GM13977 (cell line): ENCODE data around the gene SORCS1.

Experiments used
- DNase-seq: peaks from one replicate; pipeline ENCODE4 v3.0.0; 2012; ENCODE audit warnings: low spot score
- in situ Hi-C: fragments of 300-500 bp; cut with MboI; formaldehyde crosslinking; loops from one replicate; pipeline ENCODE4 v1.12.0; 2022; ENCODE audit warnings: low sequenced_read_pairs, low pct_unique_long_range_greater_than_20kb, mixed read lengths, inconsistent platforms; ENCODE audit not compliant: unreplicated experiment
- TF ChIP-seq, protein P1 (sequence below): IDR thresholded peaks from 2 replicates; pipeline ENCODE4 v1.5.1; 2012; ENCODE audit warnings: mild to moderate bottlenecking, control low read depth; ENCODE audit not compliant: insufficient read depth; ENCODE audit errors: extremely low read depth, missing control alignments

SORCS1 gene

DNA sequence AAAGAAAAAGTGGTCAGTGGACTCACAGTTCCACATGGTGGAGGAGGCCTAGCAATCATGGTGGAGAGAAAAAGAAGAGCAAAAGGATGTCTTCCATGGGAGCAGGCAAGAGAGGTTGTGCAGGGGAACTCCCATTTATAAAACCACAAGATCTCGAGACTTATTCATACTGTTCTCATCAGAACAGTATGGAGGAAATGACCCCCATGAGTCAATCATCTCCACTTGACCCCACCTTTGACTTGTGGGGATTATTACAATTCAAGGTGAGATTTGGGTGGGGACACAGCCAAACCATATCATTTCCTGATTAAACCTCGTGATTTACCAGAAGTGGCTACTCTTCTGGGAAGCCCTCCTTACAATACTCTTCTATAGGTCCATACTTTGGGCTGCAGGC, 160.1 kb downstream of the SORCS1 start:
- in situ Hi-C loops, result no loop called here
- DNase-seq, result no peak
- TF ChIP-seq, protein P1, sequence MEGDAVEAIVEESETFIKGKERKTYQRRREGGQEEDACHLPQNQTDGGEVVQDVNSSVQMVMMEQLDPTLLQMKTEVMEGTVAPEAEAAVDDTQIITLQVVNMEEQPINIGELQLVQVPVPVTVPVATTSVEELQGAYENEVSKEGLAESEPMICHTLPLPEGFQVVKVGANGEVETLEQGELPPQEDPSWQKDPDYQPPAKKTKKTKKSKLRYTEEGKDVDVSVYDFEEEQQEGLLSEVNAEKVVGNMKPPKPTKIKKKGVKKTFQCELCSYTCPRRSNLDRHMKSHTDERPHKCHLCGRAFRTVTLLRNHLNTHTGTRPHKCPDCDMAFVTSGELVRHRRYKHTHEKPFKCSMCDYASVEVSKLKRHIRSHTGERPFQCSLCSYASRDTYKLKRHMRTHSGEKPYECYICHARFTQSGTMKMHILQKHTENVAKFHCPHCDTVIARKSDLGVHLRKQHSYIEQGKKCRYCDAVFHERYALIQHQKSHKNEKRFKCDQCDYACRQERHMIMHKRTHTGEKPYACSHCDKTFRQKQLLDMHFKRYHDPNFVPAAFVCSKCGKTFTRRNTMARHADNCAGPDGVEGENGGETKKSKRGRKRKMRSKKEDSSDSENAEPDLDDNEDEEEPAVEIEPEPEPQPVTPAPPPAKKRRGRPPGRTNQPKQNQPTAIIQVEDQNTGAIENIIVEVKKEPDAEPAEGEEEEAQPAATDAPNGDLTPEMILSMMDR, result no peak

DNA sequence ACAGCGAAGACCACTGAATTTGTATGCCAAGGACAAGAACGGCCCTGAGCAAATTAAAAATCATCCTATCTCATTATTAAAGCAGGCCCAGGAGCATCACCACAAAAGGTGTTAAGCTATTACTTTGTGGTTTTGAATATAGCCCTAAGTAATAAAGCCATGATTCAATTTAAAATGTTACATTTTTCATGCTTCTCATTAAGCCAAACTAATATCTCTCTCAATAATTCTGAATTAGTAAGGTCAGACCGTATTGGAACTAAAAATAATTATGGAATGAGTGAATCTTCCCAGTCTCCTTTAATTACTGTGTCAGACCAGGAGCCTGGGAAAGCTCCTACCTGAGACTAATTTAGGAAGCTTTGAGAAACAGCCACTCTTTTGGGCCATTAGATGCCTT, 162.4 kb downstream of the SORCS1 start:
- TF ChIP-seq, protein P1, result no peak
- no peak for DNase-seq
- in situ Hi-C loops, result no loop called here

DNA sequence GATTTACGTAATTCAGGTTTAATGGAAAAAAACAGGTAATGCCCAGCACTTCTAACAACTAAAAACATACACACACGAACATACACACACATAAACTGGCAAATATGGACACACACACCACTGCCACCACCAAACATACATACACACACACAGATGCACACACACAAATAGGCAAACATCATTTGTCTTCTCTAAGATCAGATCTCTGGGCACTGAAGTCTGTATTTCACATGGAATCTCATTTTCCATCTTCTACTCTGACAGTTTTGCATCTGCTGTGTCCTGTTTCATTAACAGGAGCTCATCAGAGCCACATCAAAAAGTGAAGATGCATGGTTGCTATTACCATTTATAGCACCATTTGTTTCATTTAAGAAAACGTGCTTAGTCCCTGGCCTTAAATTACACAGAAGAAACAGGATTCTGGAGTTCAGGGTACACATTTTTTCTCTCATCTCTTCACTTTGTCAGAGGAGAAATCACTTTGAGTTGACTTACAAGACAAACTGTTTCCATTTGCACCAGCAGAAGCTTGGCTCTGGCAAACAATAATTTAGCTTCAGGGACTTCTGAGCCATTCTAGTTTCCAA, 165.3 kb downstream of the SORCS1 start:
- TF ChIP-seq, protein P1, result no peak
- in situ Hi-C loops, result no loop called here
- DNase-seq, result no peak

DNA sequence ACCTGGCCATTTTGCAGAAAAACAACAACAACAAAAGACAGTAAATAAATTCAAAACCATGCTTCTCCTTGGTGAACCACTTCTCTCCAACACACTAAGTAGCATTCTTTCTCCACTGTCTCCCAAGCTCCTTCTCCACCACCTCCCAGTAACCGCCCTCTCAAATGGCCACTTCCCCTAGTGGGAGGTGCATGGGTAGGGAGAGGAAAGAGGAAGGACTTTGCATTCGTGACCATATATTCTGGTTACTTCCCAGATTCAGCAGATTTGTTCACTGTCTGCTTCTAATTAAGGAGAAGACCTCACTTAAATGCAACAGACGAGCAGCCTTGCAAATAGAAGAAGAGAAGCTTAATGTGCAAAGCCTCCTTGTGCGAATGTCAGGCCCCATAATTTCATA, 166.8 kb downstream of the SORCS1 start:
- DNase-seq, result no peak
- TF ChIP-seq, protein P1, result no peak
- in situ Hi-C loops, result no loop called here

DNA sequence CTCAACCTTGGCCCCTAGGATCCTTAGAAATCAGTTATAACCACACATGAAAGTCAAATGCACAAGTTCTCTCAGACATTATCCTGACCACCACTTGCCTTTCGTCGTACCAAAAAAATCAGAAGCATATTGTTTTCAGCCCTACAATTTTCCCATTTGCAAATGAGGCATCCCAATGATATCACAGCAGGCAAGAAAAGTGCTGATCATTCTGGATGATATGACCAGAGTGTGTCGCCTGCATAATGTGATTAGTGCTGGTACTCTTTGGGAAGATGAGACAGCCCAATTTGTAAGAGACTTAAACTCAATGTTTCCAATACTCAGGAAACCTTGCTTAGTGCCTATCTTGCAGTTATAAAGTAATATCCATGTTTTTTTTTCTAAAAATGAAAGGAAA, 168.0 kb downstream of the SORCS1 start:
- TF ChIP-seq, protein P1, result no peak
- DNase-seq, result no peak
- in situ Hi-C loops, result no loop called here

DNA sequence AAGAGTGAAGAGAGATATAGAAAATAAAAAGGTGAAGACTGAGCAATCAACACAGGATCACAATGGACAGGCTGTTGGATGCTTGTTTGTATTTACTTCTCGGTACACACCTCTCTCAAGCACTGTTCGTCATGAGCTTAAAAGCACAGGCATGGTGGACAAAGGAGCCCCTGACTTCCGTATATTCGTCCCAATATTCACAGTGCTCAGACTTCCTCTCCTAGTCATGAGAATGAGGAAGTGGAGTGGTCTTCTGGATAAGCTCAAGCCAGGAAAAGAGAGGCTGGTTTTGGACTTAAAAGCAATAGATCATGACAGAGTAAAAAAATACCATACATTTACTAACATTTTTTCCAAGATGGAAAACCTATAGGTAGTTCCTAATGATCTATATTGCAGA, 172.5 kb downstream of the SORCS1 start:
- DNase-seq, result no peak
- in situ Hi-C loops, result no loop called here
- TF ChIP-seq, protein P1, result no peak

DNA sequence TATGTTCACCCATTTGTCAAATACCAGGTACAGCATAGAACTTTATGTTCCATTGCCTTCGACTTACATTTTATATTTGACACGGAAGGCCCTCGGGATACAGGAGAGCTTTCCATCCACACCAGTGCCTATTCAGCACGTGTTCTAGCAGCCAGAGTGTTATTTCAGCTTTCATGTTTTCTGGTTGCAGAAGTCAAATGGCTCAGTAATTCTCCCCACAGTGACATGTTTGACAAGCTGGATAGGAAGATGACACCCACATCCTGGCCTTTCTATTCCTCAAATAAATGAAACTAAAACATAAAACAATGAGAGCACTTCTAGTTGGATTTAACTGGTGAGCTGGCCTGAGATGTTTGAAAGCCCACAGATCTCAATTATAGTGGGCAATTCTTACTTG, 173.4 kb downstream of the SORCS1 start:
- no peak for DNase-seq
- in situ Hi-C loops, result no loop called here

More for the DNA sequence above, 173.4 kb downstream of the SORCS1 start:
- TF ChIP-seq, protein P1, result no peak
